Measurements from ENCODE around the gene ECD. TPM values are rescaled to one million over a fixed set of nuclear protein-coding genes. Genes with fewer than 3 reads are reported as not detected.

Gene ECD
- total RNA-seq, 4 donors from 2014 or later = 17.4 to 25.3 (median 24.0) TPM

DNA sequence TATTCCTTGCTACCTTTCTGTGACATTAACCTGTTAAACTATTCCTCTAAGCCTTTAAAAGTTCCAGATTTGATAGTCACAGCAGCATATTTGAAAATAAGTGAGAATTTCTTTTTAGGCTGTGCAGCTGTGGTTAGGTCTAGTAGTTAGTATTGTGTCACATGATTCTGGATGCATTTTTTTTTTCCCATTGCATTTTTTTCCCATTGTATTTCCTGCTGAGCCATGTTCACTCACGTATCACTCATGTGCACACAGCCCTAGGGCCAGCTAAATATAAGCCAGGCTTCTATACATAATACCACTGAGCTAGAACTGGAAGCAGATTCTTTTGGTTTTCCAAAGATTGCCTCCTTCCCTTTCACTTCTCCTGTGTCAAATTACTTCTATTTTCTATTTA is 41.9 kb upstream of the ECD start:
- intact Hi-C loops (cut with DNase I) = no loop called here
- Histone ChIP-seq H3K4me1 (no peaks in the 10 kb centered on the region), H3K27me3 (no peaks in the 10 kb centered on the region), H3K9me3 (no peaks in the 10 kb centered on the region), H3K4me3 (no peak overlapping the region), H3K27ac (no peak overlapping the region), H3K36me3 (peaks cover 0 to 56% (median 8%) of the 10 kb centered on the region in 3 donors)
- no peak for TF ChIP-seq POLR2A (IDR thresholded peaks at IDR 0.05)
- TF ChIP-seq, protein P1, sequence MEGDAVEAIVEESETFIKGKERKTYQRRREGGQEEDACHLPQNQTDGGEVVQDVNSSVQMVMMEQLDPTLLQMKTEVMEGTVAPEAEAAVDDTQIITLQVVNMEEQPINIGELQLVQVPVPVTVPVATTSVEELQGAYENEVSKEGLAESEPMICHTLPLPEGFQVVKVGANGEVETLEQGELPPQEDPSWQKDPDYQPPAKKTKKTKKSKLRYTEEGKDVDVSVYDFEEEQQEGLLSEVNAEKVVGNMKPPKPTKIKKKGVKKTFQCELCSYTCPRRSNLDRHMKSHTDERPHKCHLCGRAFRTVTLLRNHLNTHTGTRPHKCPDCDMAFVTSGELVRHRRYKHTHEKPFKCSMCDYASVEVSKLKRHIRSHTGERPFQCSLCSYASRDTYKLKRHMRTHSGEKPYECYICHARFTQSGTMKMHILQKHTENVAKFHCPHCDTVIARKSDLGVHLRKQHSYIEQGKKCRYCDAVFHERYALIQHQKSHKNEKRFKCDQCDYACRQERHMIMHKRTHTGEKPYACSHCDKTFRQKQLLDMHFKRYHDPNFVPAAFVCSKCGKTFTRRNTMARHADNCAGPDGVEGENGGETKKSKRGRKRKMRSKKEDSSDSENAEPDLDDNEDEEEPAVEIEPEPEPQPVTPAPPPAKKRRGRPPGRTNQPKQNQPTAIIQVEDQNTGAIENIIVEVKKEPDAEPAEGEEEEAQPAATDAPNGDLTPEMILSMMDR (IDR thresholded peaks at IDR 0.05) = no peak
- 33 to 48% methylated on average over 1 of the region's 1 CpG for WGBS, 2 donors
- no peak for DNase-seq

DNA sequence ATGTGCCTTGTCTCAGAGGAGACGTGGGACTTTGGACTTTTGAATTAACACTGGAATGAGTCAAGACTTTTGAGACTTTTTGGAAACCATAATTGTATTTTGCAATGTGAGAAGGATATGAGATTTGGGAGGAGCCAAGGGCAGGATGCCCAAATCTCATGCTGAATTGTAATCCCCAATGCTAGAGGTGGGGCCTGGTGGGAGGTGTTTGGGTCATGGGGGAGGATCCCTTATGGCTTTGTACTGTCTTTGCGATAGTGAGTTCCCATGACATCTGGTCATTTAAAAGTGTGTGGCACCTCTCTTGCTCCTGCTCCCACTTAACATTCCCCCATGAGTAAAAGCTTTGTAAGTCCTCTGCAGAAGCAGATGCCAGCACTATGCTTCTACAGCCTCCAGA is 40.1 kb upstream of the ECD start:
- H3K9me3 ChIP-seq = no peaks in the 10 kb centered on the region
- H3K4me3 ChIP-seq = no peak overlapping the region
- no peak overlapping the region for H3K27ac ChIP-seq
- H3K4me1 ChIP-seq = no peaks in the 10 kb centered on the region
- intact Hi-C loops (cut with DNase I) = no loop called here
- H3K27me3 ChIP-seq = no peaks in the 10 kb centered on the region
- TF ChIP-seq, protein P1 (IDR thresholded peaks at IDR 0.05) = no peak
- TF ChIP-seq POLR2A (IDR thresholded peaks at IDR 0.05) = no peak
- H3K36me3 ChIP-seq = peaks cover 0 to 46% (median 8%) of the 10 kb centered on the region in 3 donors
- 70% methylated on average over 2 of the region's 2 CpGs for WGBS, 2 donors
- no peak for DNase-seq

DNA sequence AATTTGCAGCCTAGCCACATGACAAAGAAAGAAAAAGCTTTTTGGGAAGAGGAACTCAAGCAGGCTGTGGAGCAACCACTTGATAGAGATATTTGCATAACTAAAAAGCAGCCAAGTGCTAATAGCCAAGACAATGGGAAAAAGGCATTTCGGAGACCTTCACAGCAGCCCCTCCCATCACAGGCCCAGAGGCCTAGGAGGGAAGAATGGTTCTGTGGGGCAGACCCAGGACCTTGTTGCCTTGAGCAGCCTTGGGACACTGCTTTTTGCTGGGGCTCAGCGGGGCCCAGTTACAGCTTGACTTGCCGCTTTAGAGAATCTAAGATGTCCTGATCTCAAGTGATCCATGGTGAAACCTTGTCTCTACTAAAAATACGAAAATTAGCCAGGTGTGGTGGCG is 38.6 kb upstream of the ECD start:
- TF ChIP-seq, protein P1 (IDR thresholded peaks at IDR 0.05) = no peak
- TF ChIP-seq POLR2A (IDR thresholded peaks at IDR 0.05) = no peak
- Histone ChIP-seq H3K27ac (no peak overlapping the region), H3K9me3 (no peaks in the 10 kb centered on the region), H3K36me3 (peaks cover 0 to 47% (median 8%) of the 10 kb centered on the region in 3 donors), H3K27me3 (no peaks in the 10 kb centered on the region), H3K4me3 (no peak overlapping the region), H3K4me1 (no peaks in the 10 kb centered on the region)
- intact Hi-C loops (cut with DNase I) = no loop called here
- 90% methylated on average over 3 to 5 of the region's 5 CpGs for WGBS, 2 donors
- no peak for DNase-seq

DNA sequence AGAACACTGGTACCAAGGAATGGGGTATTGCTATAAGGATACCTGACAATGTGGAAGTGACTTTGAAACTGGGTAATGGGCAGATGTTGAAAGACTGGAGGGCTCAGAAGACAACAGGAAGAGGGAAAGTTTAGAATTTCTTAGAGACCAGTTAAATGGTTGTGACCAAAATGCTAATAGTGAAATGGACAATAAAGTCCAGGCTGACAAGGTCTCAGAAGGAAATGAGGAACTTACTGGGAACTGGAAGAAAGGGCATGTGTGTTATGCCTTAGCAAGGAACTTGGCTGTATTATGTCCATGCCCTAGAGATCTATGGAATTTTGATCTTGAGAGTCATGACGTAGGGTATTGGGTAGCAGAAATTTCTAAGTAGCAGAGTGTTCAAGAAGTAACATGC is 38.1 kb upstream of the ECD start:
- no peak overlapping the region for H3K4me3 ChIP-seq
- no peaks in the 10 kb centered on the region for H3K4me1 ChIP-seq
- no peak for DNase-seq
- TF ChIP-seq, protein P1 (IDR thresholded peaks at IDR 0.05) = no peak
- no peak for TF ChIP-seq POLR2A (IDR thresholded peaks at IDR 0.05)
- intact Hi-C loops (cut with DNase I) = no loop called here
- no peak overlapping the region for H3K27ac ChIP-seq
- peaks cover 0 to 45% (median 6%) of the 10 kb centered on the region in 3 donors for H3K36me3 ChIP-seq
- H3K27me3 ChIP-seq = no peaks in the 10 kb centered on the region
- H3K9me3 ChIP-seq = no peaks in the 10 kb centered on the region
- WGBS, 2 donors = 84 to 100% methylated on average over 1 of the region's 1 CpG

GRCh38 chr10:73205081-73205480 is 37.3 kb upstream of the ECD start:
- H3K36me3 ChIP-seq = peaks cover 0 to 45% (median 0%) of the 10 kb centered on the region in 3 donors
- H3K27ac ChIP-seq = no peak overlapping the region
- no peak for DNase-seq
- H3K27me3 ChIP-seq = no peaks in the 10 kb centered on the region
- WGBS, 2 donors = 80 to 88% methylated on average over 3 of the region's 3 CpGs
- H3K4me3 ChIP-seq = no peak overlapping the region
- no peak for TF ChIP-seq POLR2A (IDR thresholded peaks at IDR 0.05)
- TF ChIP-seq, protein P1 (IDR thresholded peaks at IDR 0.05) = no peak
- no peaks in the 10 kb centered on the region for H3K4me1 ChIP-seq
- intact Hi-C loops (cut with DNase I) = no loop called here
- no peaks in the 10 kb centered on the region for H3K9me3 ChIP-seq
